Fibroblast of villous mesenchyme (primary cell): ENCODE results near the gene VWA3B. TPM values are rescaled to one million over a fixed set of nuclear protein-coding genes. Genes with fewer than 3 reads are reported as not detected.

Source experiments
- DNase-seq: peaks from one replicate; pipeline ENCODE4 v3.0.0-alpha.2; 2010; ENCODE audit warnings: low read depth
- H3K4me3 ChIP-seq: 2 replicates; pipeline ENCODE4 v1.5.1; 2011; ENCODE audit warnings: low read depth, mild to moderate bottlenecking, low read length
- CTCF ChIP-seq: IDR thresholded peaks from 2 replicates; pipeline ENCODE4 v1.5.1; 2012; ENCODE audit warnings: low read depth, mild to moderate bottlenecking, low read length; ENCODE audit not compliant: insufficient read depth
- total RNA-seq: library from RNA; depleted of rRNA; stranded (reverse); fragments of >200 nt; gene quantifications from 2 replicates; pipeline ENCODE4 v1.2.3, GENCODE V29; 2012

Gene VWA3B
- total RNA-seq, 1 donor = not detected

GRCh38 chr2:98277162-98277859 lies 190.3 kb downstream of the VWA3B start:
- DNase-seq = no peak
- H3K4me3 ChIP-seq = no peak overlapping the region
- no peak for TF ChIP-seq CTCF

DNA sequence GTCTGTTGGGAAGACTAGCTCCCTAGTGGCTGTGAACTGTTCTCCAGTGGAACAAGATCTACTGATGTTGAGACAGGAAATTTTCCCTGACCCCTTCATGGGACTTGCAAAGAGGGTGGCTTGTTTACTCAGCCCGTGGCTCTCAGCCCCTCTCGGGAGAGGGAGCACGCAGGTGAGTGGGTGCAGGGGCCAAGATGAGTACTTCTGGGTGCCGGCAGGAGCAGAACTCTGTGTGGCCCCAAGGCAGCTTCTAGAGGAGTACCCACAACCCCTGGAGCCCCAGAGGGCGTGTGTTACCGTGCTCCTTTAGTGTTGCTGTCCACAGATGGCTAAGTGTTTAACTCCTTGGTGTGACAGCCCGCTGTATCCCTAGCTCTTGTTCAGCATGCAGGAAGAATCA lies 191.1 kb downstream of the VWA3B start:
- DNase-seq = no peak
- no peak for TF ChIP-seq CTCF
- no peak overlapping the region for H3K4me3 ChIP-seq

DNA sequence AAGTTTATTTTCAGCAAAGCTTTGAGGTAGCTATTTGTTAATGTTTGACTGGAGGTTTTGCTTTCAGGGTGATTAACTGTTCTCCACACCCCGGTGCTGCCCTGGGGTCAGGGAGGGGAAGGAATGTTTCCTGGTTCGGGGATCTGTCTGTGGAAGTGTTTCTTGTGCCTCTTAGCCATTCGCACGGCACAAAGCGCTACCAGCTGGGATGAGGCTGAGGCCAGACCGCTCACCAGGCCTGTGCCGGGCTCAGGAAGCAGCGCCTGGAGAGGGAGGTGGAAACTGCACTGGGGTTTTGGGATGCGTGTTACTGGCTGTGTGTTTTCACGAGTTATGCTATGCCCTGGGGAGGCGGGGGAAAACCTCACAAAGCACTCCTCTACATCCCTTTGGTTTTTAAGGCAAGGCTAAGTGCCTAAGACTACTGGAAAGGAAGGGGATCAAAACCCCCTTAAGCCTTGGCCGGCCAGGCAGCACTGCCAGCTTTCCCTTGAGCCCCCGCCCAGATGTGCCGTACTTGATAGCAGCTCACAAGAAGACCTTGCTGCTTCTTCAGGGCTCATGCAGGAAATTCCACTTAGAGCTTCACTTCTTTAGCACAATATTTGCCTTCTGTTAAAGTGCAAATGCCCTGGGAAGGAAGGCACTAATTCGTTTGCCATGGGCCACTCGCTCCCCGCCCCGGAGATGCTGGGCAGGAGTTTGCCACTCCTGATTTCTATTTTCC lies 193.6 kb downstream of the VWA3B start:
- no peak for TF ChIP-seq CTCF
- DNase-seq = peak; percentile 37

DNA sequence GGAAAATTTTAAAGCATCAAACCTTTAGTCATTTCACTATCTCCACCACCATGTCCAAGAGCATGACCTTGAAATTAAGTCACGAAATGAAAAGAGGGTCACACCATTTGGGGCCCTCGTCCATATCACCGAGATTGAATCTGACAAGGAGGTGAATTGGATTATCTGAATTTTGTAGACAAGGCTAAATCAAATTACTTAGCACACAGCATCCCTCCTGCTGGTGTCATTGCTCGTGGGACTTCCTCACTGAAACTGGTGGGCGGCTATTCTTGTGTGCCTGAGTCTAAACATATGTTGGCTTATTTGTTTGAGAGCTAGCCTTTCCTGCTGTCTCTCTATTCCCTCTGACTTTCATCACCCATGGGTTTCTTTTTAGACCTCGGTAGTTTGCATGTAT lies 194.6 kb downstream of the VWA3B start:
- no peak for TF ChIP-seq CTCF
- H3K4me3 ChIP-seq = no peak overlapping the region
- no peak for DNase-seq

More for the DNA sequence above, 193.6 kb downstream of the VWA3B start:
- no peak overlapping the region for H3K4me3 ChIP-seq

DNA sequence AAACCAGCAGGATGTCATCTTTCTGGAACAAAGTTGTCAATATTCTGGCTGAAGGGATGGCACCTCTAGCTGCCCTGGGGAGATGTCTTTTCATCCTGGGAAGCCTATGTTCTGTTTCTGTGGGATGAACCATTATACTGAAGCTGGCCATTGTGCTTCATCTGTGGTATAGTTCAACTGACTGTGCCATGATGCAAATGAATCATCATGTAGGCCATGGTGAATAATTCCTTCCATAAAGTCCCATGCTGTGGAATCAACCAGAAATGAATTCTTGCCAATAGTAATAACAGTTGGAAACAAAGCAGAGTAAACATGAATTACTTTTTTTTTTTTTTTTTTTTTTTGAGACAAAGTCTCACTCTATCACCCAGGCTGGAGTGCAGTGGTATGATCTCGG lies 195.1 kb downstream of the VWA3B start:
- TF ChIP-seq CTCF = no peak
- H3K4me3 ChIP-seq = no peak overlapping the region
- no peak for DNase-seq

DNA sequence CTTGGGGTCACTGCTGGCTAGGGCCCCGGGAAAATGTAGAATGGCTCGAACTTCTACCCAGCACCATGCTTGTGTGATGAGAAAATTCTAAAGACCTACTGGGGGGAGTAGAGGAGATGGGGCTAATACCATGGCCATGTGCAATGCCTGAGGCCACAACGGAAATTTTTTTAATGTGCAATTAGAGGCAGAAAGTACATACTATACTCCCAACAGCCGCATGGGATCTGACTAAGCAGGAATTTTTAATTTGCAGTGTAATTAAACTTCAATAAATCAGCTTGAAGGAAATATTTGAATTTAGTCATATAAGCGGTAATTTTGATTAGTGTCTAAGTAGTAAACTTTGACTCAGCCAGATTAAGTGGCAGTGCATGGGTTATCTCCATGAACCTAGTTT lies 206.1 kb downstream of the VWA3B start:
- TF ChIP-seq CTCF = no peak
- DNase-seq = no peak
- H3K4me3 ChIP-seq = no peak overlapping the region
